Amniotic stem cell (primary cell): ENCODE data around the gene CPEB4.

Experiments used
- DNase-seq: peaks from one replicate; lab custom pipeline; 2025; lab: John Stamatoyannopoulos, UW

The CPEB4 gene

GRCh38 chr5:173885475-173886010 lies 2.6 kb upstream of the CPEB4 start:
- no peak for DNase-seq

- no peak for DNase-seq
These were observed 2.0 kb upstream of the CPEB4 start for GRCh38 chr5:173886150-173886549.

DNA sequence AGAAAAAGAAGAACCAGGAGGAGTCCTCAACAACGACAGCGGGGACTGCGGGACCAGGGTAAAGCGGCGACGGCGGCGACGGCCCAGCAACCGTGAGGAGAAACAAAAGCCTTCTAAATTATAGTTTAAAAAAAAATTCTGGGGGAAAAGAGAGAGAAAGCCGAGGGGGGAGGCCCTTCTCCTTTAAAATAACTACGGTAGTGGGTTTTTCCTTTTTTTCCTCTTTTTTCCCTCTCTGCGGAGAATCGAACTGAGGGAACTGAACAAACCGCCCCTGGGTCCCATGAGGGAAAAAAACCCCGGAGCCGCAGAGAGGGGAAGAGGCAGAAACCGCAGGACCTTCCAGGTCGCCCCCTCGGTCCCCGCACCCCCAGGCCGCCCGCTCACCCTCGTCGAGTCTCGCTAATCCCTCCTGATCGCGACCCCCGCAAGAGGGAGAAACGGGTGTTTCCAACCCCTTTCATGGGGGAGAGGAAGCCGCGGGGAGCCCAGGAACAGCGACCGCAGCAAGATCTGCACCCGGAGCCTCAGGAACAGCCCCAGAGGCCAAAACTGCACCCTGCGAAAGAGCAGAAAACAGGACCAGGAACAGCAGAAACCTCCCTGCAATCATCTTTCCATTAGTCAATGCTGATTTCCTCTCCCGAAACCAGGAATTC lies 453 bp downstream of the CPEB4 start:
- DNase-seq = no peak

DNA sequence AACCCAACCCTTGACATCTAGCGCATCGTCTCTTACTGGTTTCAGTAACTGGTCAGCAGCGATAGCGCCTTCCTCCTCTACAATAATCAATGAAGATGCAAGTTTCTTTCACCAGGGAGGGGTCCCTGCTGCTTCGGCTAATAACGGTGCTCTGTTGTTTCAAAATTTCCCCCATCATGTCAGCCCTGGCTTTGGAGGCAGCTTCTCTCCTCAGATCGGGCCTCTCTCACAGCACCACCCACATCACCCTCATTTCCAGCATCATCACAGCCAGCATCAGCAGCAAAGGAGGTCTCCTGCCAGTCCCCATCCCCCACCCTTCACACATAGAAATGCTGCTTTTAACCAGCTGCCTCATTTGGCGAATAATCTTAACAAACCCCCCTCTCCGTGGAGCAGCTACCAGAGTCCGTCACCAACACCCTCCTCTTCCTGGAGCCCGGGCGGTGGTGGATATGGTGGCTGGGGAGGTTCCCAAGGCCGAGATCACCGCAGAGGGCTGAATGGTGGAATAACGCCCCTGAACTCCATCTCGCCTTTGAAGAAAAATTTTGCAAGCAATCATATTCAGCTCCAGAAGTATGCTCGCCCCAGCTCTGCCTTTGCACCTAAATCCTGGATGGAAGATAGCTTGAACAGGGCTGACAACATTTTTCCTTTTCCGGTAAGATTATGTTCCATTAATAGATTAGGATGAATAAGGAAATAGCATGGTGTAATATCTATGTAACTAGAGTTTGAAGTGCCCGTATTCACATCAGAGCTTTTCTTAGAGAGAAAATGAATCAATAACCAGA lies 2.2 kb downstream of the CPEB4 start:
- DNase-seq = no peak

GRCh38 chr5:173891308-173892116 lies 3.4 kb downstream of the CPEB4 start:
- no peak for DNase-seq

- no peak for DNase-seq
These were observed 5.0 kb downstream of the CPEB4 start for GRCh38 chr5:173893192-173893561.

DNA sequence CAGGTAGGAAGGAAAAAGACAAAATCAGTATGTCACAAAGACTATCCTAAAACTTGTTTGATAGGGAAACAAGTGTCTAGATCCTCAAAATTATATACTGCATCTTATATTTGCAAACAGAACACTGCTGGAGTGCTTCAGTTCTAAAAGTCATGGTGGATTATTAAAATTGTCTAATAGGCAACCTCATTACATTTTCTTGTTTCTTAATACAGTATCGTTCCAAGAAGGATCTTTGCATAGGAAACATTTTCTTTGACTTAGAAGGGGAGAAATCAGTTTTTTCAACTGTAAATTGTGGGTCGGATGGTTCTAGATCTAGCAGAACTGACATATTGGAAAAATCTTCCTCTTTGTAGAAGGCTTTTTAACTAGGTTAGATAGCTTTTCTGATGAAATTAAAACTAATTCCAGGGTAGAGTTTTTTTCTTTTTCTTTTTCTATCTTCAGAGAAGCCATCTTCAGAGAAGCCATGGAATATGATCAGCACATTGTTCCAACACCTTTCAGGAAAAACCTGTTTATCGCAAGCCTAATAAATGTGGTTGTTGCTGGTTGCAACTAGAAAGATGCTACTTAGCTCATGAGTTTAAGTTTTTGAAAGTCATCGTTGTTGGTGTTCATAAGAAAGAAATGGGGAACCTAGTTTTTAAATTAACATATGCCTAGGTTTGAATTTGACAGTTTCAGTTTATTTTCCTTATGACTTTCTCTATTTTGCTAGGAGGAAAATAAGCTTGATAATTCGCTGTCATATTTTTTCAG lies 7.4 kb downstream of the CPEB4 start:
- no peak for DNase-seq

DNA sequence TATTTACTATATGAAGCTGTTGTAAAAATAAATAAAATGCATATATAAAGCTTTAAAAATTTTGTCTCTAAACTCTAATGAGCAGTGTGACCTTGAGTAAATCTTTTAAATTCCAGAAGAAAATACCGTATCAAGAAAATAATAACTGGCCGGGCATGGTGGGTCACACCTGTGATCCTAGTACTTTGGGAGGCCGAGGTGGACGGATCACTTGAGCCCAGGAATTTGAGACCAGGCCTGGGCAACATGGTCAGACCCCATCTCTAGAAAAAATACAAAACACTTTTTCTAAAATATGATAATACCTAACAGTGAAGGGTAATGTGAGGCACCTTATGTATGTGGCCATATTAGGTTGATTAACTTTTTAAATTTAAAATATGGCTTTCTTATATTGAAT lies 8.5 kb downstream of the CPEB4 start:
- DNase-seq = no peak

- no peak for DNase-seq
These were observed 13.6 kb downstream of the CPEB4 start for GRCh38 chr5:173901705-173902104.

DNA sequence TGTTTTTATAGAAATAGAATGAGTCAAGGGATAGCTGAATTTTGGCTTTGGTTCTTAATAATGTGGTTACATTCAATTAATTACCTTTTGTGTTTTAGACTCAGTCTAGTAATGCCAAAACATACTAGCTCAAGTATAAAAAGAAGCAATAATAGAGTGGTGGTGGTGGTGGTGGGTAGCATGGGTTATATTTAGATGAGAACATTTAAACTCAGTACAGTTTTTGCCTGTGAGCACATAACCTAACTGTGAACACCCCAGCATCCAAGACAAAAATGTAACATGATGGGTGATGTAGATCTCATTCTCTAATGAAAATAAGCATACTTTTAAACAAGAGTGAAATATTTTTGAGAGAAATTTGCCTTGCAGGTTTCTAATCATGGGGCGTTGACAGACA lies 14.2 kb downstream of the CPEB4 start:
- DNase-seq = no peak

DNA sequence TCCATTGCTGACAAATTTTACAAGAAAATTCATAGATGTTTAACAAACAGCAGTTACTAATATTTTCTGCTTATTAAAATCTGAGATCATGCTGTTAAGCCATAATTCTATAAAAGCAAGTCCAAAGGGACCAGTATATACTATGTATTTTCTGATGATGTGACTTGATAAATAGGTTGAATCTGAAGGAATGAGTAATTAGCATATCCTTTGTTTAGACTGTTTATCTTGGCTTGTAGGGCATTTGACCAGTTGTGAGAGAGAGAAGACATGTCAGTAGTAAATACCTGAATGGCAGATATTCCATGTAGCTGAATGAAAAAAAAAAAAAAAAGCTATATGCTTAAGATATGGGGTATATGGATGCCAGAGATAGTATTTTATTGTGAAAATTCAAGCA lies 14.6 kb downstream of the CPEB4 start:
- DNase-seq = no peak

GRCh38 chr5:173903396-173904140 lies 15.4 kb downstream of the CPEB4 start:
- DNase-seq = no peak

- DNase-seq = no peak
These were observed 16.0 kb downstream of the CPEB4 start for GRCh38 chr5:173904151-173904550.

- no peak for DNase-seq
These were observed 19.1 kb downstream of the CPEB4 start for GRCh38 chr5:173907284-173907683.

DNA sequence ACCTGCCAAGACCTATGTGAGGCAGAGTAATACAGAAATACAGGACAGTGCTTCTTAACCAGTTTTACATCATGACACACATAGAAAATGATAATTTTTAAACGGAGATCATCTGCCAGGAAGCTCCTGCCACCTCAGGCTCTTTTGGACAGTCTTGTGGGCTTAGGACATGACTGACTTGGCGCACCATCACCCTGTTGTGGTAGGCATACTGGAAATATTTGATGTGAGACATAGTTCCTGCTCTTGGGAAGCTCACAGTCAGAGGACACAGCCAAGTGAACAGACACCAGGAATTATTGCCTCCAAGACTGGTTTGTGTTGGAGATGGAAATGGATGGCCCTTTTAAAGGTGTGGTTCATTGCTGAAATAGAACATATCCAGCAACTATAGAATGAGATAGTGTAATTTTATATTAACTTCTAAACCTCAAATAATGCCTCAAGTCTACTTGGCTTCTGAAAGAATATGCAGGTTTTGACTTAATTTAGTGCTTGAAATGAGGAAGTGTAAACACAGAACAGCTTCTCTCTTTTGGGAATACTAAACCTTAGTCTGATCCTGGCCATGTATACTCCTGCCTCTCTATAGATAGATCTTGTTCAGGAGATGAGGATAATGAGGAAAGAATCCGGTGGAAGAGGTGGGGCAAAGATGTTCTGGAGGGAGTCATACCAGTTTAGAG lies 19.7 kb downstream of the CPEB4 start:
- no peak for DNase-seq

DNA sequence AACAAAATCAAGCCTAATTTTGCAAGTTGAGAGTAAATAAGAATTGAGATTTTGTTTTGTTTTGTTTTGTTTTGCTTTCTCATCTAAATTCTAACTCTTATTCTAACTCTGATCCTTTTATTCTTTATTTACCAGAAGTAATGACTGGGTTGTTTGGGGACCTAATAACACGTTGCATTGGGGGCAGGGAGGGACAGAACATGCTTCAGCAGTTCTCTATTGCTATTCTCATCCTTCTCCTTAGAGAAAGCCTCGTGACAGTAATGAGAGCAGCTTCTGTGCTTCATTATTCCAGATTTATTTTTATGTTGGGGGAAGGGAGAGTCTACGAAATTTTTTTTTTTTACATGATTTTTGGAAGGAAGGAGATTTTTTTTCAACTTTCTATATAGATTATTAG lies 21.1 kb downstream of the CPEB4 start:
- no peak for DNase-seq

DNA sequence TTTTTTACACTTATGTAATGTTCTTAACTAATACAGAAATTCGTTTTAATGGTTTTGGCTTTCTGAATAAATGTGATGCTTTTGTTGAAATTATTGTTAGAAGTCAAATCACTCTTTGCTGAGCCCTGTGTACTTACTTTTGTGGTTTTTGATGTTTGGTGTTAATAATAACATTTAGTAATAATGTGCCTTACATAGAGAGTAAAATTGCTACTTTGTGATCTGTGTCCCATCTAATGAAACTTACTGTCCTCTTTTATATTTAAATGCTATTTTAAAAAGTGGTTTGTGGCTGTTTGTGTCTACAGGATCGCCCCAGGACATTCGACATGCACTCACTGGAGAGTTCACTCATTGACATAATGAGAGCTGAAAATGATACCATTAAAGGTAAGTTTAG lies 22.1 kb downstream of the CPEB4 start:
- no peak for DNase-seq

- no peak for DNase-seq
These were observed 23.5 kb downstream of the CPEB4 start for GRCh38 chr5:173911623-173912022.

DNA sequence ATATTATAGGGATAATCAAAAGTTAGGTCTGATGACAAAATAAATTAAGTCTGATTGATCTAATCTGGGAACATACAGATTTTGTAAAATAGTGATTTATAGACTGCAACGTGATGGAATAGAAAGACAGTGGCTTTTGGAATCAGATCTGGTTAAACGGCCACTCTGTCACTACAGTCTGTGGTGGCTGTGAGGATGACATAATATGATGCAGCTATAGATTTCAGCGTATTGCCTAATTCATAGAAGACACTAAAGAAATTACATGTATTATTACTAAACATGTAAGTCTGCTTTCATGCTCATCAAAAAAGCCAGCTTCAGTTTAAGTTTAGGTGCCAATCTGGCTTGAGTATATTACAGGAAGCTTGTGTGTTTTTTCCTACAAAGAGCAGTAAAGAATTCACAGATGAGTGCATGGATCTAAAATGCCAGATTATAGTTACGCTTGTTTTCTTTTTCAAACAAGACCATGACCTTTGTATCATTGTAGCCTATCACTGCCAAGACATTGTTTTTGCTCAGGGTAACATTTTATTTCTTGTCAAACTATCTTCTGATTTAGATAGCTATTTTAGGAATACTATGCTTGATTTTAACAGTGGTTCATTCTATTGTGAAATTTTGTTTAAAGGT lies 25.7 kb downstream of the CPEB4 start:
- no peak for DNase-seq
